Neural cell (in vitro differentiated cells): ENCODE results near the gene SNX15.

ENCODE experiments used
- EP300 ChIP-seq: fragments of 450-650 bp; conservative IDR thresholded peaks from 2 replicates; pipeline ENCODE4 v1.6.1; 2014; ENCODE audit warnings: antibody characterized with exemption, mild to moderate bottlenecking, moderate library complexity; ENCODE audit not compliant: poor library complexity, severe bottlenecking
- EZH2 ChIP-seq: fragments of 200-600, 300-800 bp; shearing (Covaris generic), sonication (generic); IDR thresholded peaks from 2 replicates; pipeline ENCODE4 v1.6.1; 2014; ENCODE audit warnings: antibody characterized with exemption, low read length, borderline replicate concordance, mild to moderate bottlenecking; ENCODE audit not compliant: insufficient read depth, poor library complexity, severe bottlenecking
- MXI1 ChIP-seq: fragments of 450-650 bp; conservative IDR thresholded peaks from 2 replicates; pipeline ENCODE4 v1.6.1; 2014; ENCODE audit warnings: antibody characterized with exemption, mild to moderate bottlenecking; ENCODE audit not compliant: poor library complexity, severe bottlenecking
- POLR2AphosphoS5 ChIP-seq: IDR thresholded peaks from 2 replicates; pipeline ENCODE4 v1.6.1; 2012
- SMC3 ChIP-seq: fragments of 450-650 bp; conservative IDR thresholded peaks from 2 replicates; pipeline ENCODE4 v1.6.1; 2014; ENCODE audit warnings: antibody characterized with exemption, mild to moderate bottlenecking, moderate library complexity; ENCODE audit not compliant: poor library complexity
- TF ChIP-seq, protein P1 (sequence below): fragments of 450-650 bp; IDR thresholded peaks from 2 replicates; pipeline ENCODE4 v1.5.1; 2014; ENCODE audit warnings: antibody characterized with exemption, mild to moderate bottlenecking, moderate library complexity; ENCODE audit not compliant: poor library complexity, severe bottlenecking
- TF ChIP-seq, protein P2 (sequence below): IDR thresholded peaks from 2 replicates; pipeline ENCODE4 v1.6.1; 2012; ENCODE audit warnings: borderline replicate concordance

DNA sequence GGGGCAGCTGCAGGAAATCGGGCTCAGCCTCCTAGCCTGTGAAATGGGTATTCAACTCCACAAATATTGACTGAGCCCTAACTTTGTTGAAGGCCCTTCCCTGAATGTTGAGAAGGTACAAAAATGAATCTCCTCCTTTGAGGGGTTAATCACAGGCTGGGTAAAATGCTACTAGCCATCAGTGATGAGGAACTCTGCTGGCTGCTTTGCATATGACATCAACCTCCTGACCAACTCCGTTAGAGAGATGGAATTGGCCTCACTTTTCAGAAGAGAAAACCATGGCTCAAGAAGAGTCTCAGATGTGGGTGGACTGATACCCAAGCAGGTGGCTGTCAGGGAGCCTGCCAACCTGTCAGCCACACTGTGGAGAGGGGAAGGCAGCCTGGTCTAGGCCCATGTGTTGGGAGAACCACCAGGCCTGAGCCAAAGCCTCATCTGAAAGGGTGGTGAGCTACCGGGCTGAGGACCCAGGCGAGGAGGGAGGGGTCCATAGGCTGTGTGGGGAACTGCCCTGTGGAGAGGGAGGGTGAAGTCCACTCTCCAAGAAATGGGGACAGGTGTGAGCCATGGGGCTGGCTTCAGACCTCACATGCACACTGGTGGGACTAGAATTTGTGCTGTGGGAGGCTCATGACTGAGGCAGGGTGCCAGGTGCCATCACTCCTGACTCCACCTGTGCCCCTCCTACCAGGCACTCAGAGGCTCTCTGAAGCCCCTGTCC is 44.8 kb downstream of the SNX15 start:
- TF ChIP-seq, protein P1, sequence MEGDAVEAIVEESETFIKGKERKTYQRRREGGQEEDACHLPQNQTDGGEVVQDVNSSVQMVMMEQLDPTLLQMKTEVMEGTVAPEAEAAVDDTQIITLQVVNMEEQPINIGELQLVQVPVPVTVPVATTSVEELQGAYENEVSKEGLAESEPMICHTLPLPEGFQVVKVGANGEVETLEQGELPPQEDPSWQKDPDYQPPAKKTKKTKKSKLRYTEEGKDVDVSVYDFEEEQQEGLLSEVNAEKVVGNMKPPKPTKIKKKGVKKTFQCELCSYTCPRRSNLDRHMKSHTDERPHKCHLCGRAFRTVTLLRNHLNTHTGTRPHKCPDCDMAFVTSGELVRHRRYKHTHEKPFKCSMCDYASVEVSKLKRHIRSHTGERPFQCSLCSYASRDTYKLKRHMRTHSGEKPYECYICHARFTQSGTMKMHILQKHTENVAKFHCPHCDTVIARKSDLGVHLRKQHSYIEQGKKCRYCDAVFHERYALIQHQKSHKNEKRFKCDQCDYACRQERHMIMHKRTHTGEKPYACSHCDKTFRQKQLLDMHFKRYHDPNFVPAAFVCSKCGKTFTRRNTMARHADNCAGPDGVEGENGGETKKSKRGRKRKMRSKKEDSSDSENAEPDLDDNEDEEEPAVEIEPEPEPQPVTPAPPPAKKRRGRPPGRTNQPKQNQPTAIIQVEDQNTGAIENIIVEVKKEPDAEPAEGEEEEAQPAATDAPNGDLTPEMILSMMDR, result no peak
- no peak for TF ChIP-seq EZH2
- TF ChIP-seq SMC3, result no peak
- no peak for TF ChIP-seq POLR2AphosphoS5
- TF ChIP-seq, protein P2, sequence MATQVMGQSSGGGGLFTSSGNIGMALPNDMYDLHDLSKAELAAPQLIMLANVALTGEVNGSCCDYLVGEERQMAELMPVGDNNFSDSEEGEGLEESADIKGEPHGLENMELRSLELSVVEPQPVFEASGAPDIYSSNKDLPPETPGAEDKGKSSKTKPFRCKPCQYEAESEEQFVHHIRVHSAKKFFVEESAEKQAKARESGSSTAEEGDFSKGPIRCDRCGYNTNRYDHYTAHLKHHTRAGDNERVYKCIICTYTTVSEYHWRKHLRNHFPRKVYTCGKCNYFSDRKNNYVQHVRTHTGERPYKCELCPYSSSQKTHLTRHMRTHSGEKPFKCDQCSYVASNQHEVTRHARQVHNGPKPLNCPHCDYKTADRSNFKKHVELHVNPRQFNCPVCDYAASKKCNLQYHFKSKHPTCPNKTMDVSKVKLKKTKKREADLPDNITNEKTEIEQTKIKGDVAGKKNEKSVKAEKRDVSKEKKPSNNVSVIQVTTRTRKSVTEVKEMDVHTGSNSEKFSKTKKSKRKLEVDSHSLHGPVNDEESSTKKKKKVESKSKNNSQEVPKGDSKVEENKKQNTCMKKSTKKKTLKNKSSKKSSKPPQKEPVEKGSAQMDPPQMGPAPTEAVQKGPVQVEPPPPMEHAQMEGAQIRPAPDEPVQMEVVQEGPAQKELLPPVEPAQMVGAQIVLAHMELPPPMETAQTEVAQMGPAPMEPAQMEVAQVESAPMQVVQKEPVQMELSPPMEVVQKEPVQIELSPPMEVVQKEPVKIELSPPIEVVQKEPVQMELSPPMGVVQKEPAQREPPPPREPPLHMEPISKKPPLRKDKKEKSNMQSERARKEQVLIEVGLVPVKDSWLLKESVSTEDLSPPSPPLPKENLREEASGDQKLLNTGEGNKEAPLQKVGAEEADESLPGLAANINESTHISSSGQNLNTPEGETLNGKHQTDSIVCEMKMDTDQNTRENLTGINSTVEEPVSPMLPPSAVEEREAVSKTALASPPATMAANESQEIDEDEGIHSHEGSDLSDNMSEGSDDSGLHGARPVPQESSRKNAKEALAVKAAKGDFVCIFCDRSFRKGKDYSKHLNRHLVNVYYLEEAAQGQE, result no peak
- no peak for TF ChIP-seq MXI1
- TF ChIP-seq EP300, result no peak
